K562 (cell line): ENCODE measurements around the gene NF1. TPM values are rescaled to one million over a fixed set of nuclear protein-coding genes. Genes with fewer than 3 reads are reported as not detected.
A peak's percentile ranks its signal among the peaks of the same experiment; 100 is the strongest.

Experiments used
- ATAC-seq: fragments of 200-7000 bp; cut with Tn5 transposase; 3 replicates; pipeline ENCODE4 v1.9.1; 2020; ENCODE audit warnings: moderate library complexity
- BruUV-seq: library from RNA; stranded (reverse); fragments of 400-500 nt; replicated peaks from 2 replicates; lab custom pipeline; 2021; lab: Mats Ljungman, UMichigan
- CTCF ChIA-PET: fragments of 300-600 bp; formaldehyde crosslinking; extraction: SDS; loops from one replicate; lab custom pipeline; 2021; ENCODE audit warnings: low intra/inter-chr PET ratio; lab: Yijun Ruan, JAX
- POLR2A ChIA-PET: fragments of 300-600, 350-650 bp; sonication (Branson Sonifier 250); formaldehyde crosslinking; extraction: SDS; loops from one replicate; lab custom pipeline; 2021; ENCODE audit warnings: antibody characterized with exemption, inconsistent platforms; lab: Yijun Ruan, JAX
- DNase-seq, 4 experiments: peaks; one replicate each; pipeline versions ENCODE4 v3.0.0 to v3.0.0-alpha.2; 2011 to 2018; ENCODE audit warnings: low spot score in 3 of 4, mixed read lengths in 3 of 4; ENCODE audit errors: extremely low read depth in 1 of 4
- FAIRE-seq: peaks from 2 replicates; lab custom pipeline; 2011; peaks lifted over from hg19 to GRCh38; lab: Jason Lieb, UNC
- H2AFZ ChIP-seq: 2 replicates; pipeline ENCODE4 v1.6.0; 2011; ENCODE audit warnings: low read depth, low read length, control low read depth, inconsistent platforms
- H3K27ac ChIP-seq: fragments of 200-600 bp; 3 replicates; pipeline ENCODE4 v1.8.0; 2011; ENCODE audit warnings: low read depth, mild to moderate bottlenecking, control low read depth, inconsistent platforms, low read length, moderate library complexity, mixed read lengths; ENCODE audit errors: extremely low read depth
- H3K27me3 ChIP-seq, 2 experiments: fragments of 300-600 bp in 1 of 2; 2 replicates in 1 of 2; 3 replicates in 1 of 2; pipeline versions ENCODE4 v1.6.0 to v1.8.0; 2011; ENCODE audit warnings: inconsistent platforms in 2 of 2, low read length in 2 of 2, mild to moderate bottlenecking in 1 of 2, mixed read lengths in 1 of 2, moderate library complexity in 1 of 2; ENCODE audit not compliant: control insufficient read depth in 2 of 2, insufficient read depth in 2 of 2
- H3K36me3 ChIP-seq: fragments of 300-600 bp; 3 replicates; pipeline ENCODE4 v1.8.0; 2011; ENCODE audit warnings: mild to moderate bottlenecking, low read length, inconsistent platforms; ENCODE audit not compliant: control insufficient read depth, insufficient read depth
- H3K4me1 ChIP-seq, 2 experiments: fragments of 200-600 bp in 1 of 2; replicated peaks in 1 of 2; 2 replicates in 1 of 2; 3 replicates in 1 of 2; pipeline versions ENCODE4 v1.5.1 to v1.8.0; 2011; ENCODE audit warnings: inconsistent platforms in 2 of 2, low read length in 2 of 2, mild to moderate bottlenecking in 1 of 2, mixed read lengths in 1 of 2, moderate library complexity in 1 of 2; ENCODE audit not compliant: control insufficient read depth in 2 of 2, insufficient read depth in 2 of 2
- H3K4me2 ChIP-seq: 2 replicates; pipeline ENCODE4 v1.6.1; 2011; ENCODE audit warnings: low read length, control low read depth, inconsistent platforms, mixed read lengths; ENCODE audit not compliant: insufficient read depth
- H3K4me3 ChIP-seq: fragments of 200-600 bp; sonication (generic), shearing (Covaris generic); 2 replicates; pipeline ENCODE4 v1.5.1; 2016; ENCODE audit warnings: control low read depth, inconsistent platforms
- H3K79me2 ChIP-seq: fragments of 200-600 bp; 3 replicates; pipeline ENCODE4 v1.8.0; 2011; ENCODE audit warnings: low read length, inconsistent platforms; ENCODE audit not compliant: control insufficient read depth, insufficient read depth
- H3K9ac ChIP-seq, 2 experiments: 2 replicates each; pipeline versions ENCODE4 v1.6.0 to v1.6.1; 2011; ENCODE audit warnings: low read depth in 2 of 2, low read length in 2 of 2, control low read depth in 1 of 2, inconsistent platforms in 1 of 2, mild to moderate bottlenecking in 1 of 2, mixed read lengths in 1 of 2; ENCODE audit not compliant: insufficient read depth in 1 of 2
- H3K9me1 ChIP-seq: one replicate; pipeline ENCODE4 v1.6.0; 2011; ENCODE audit warnings: inconsistent platforms, mild to moderate bottlenecking, low read length, moderate library complexity; ENCODE audit not compliant: control insufficient read depth, insufficient read depth
- H3K9me3 ChIP-seq: replicated peaks from 2 replicates; pipeline ENCODE4 v1.5.1; 2011; ENCODE audit warnings: low read depth, low read length, inconsistent platforms; ENCODE audit not compliant: control insufficient read depth, insufficient read depth
- H4K20me1 ChIP-seq: replicated peaks from 2 replicates; pipeline ENCODE4 v1.6.1; 2011; ENCODE audit warnings: low read length, inconsistent platforms, mixed read lengths; ENCODE audit not compliant: control insufficient read depth, insufficient read depth
- PHF20 ChIP-seq: fragments of 450-650 bp; IDR thresholded peaks from 2 replicates; pipeline ENCODE4 v1.6.1; 2018; ENCODE audit not compliant: partially characterized antibody
- WGBS: fragments of 100-300 bp; shearing (Covaris generic); methylation state at CpG from one replicate; pipeline ENCODE4 v1.1.6; 2016; ENCODE audit warnings: low coverage, mixed read lengths; ENCODE audit not compliant: insufficient coverage; ENCODE audit errors: missing lambda C conversion rate; 5-methylcytosine and 5-hydroxymethylcytosine counted together
- in situ Hi-C: fragments of 300-500 bp; cut with MboI; formaldehyde crosslinking; loops from 4 replicates; pipeline ENCODE4 v1.15.0; 2018; ENCODE audit warnings: inconsistent platforms, mixed read lengths
- intact Hi-C: fragments of 100-400 bp; cut with micrococcal nuclease; formaldehyde crosslinking; loops from 2 replicates; pipeline ENCODE4 v1.14.2; 2022
- polyA plus RNA-seq, 8 experiments: library from polyadenylated mRNA; depleted of rRNA in 4 of 8; stranded (reverse) in 5 of 8; unstranded in 3 of 8; fragments of >200 nt; fragmentation: Nextera tagmentation in 2 of 8; fragmentation: Illumina TruSeq in 1 of 8; extraction: Ambion mirVana in 2 of 8; extraction: Trizol in 1 of 8; gene quantifications; 2 replicates each; pipeline versions ENCODE4 v1.2.1 to v1.2.3, GENCODE V29; 2011 to 2014; ENCODE audit warnings: inconsistent platforms in 1 of 8, missing spikeins in 1 of 8
- total RNA-seq, 7 experiments: library from RNA; depleted of rRNA in 6 of 7; stranded (reverse); fragments of >200 nt in 6 of 7; fragmentation: Illumina TruSeq in 2 of 7; extraction: Trizol in 2 of 7; gene quantifications; 2 replicates each; pipeline versions ENCODE4 v1.2.1 to v1.2.3, GENCODE V29; 2011 to 2021; ENCODE audit warnings: low replicate concordance in 1 of 7
- TF ChIP-seq, protein P1 (sequence below): fragments of 450-650 bp; IDR thresholded peaks from 2 replicates; pipeline ENCODE4 v1.6.1; 2018; ENCODE audit not compliant: partially characterized antibody

NF1 gene
- total and polyA plus RNA-seq, 9 of the 15 experiments (the other 6 are each of a cell fraction or from before 2014, with no cell fraction given): 3.4 to 41.9 (median 24.3) TPM

DNA sequence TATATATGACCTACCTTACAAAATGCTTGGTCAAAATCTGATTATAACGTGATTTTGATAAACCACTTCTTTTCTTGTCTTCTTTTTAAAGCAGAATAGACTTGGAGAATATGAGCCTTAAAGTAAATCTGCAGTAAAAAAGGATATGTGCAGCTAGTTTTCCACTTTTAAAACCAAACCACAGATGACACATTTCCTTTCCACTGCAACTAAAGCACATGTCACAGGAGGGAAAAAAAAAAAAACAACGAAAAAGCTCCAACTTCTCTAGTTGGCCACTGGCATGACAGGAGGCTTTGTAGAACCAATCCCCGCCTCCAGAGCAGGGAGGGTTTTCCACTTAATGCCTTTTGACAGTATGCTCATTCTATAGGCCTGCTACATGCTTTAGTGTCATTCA lies 226.7 kb downstream of the NF1 start, which contains the start of gene EVI2A:
Gene EVI2A (minus strand): TSS at position 142 of the 400 bp plus-strand sequence. CDS start 2,609 bp downstream, outside the sequence.
- ChIA-PET POLR2A (no interaction called here), CTCF (no interaction called here)
- ATAC-seq (peak; percentile 45; the same call in 1 of the 3 replicates), FAIRE-seq (peak; percentile 37)
- Histone ChIP-seq H3K27me3 (no peaks in the 10 kb centered on the region), H3K9me3 (no peaks in the 10 kb centered on the region), H3K4me3 (no peak within 1 kb of the TSS), H2AFZ (no peak within 1 kb of the TSS), H3K9ac (no peak within 1 kb of the TSS), H3K27ac (no peak within 1 kb of the TSS), H3K4me2 (no peak within 1 kb of the TSS)
- 67% methylated on average over 3 of the region's 3 CpGs for WGBS
- intact Hi-C loops: no loop called here
- in situ Hi-C loops: no loop called here
- TF ChIP-seq, protein P1, sequence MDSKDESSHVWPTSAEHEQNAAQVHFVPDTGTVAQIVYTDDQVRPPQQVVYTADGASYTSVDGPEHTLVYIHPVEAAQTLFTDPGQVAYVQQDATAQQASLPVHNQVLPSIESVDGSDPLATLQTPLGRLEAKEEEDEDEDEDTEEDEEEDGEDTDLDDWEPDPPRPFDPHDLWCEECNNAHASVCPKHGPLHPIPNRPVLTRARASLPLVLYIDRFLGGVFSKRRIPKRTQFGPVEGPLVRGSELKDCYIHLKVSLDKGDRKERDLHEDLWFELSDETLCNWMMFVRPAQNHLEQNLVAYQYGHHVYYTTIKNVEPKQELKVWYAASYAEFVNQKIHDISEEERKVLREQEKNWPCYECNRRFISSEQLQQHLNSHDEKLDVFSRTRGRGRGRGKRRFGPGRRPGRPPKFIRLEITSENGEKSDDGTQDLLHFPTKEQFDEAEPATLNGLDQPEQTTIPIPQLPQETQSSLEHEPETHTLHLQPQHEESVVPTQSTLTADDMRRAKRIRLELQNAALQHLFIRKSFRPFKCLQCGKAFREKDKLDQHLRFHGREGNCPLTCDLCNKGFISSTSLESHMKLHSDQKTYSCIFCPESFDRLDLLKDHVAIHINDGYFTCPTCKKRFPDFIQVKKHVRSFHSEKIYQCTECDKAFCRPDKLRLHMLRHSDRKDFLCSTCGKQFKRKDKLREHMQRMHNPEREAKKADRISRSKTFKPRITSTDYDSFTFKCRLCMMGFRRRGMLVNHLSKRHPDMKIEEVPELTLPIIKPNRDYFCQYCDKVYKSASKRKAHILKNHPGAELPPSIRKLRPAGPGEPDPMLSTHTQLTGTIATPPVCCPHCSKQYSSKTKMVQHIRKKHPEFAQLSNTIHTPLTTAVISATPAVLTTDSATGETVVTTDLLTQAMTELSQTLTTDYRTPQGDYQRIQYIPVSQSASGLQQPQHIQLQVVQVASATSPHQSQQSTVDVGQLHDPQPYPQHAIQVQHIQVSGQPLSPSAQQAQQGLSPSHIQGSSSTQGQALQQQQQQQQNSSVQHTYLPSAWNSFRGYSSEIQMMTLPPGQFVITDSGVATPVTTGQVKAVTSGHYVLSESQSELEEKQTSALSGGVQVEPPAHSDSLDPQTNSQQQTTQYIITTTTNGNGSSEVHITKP: peak; percentile 48
- no peak for TF ChIP-seq PHF20
- TF ChIP-seq, all 486 proteins: peak for 1
- Histone ChIP-seq H4K20me1 (no peaks in the 10 kb centered on the region), H3K9me1 (no peaks in the 10 kb centered on the region), H3K36me3 (peaks cover 10% of the 10 kb centered on the region), H3K79me2 (no peaks in the 10 kb centered on the region), H3K4me1 (peaks cover 0 to 14% of the 10 kb centered on the region in 2 experiments; a peak in 3 of 5 replicates)
- no TSS peak for BruUV-seq
- DNase-seq: peak in 2 of 4 experiments; percentile 10 to 11
